ENCODE measurements around the gene MRPL45. TPM values are rescaled to one million over a fixed set of nuclear protein-coding genes. Genes with fewer than 3 reads are reported as not detected.

MRPL45 gene
- total and polyA plus RNA-seq, 10 of the 15 experiments (the other 5 are each of a cell fraction or from before 2014, with no cell fraction given) = 37.5 to 128 (median 59.6) TPM

GRCh38 chr17:38328620-38329019, 31.7 kb downstream of the MRPL45 start:
- H3K4me2 ChIP-seq (ENCODE audit: control insufficient read depth, insufficient read depth) = no peak overlapping the region
- ChIA-PET RAD21 (ENCODE audit: unreplicated experiment) (no interaction called here), CTCF (interaction anchor here (2.1 kb wide), 1 partner anchor 21 kb away, joined by 8 read pairs; no protein-coding TSS in a partner anchor), POLR2A (no interaction called here), SMC1A (ENCODE audit: uncharacterized antibody, unreplicated experiment) (interaction anchor here (1.7 kb wide), 1 partner anchor 21 kb away, joined by 4 read pairs; no protein-coding TSS in a partner anchor)
- WGBS (ENCODE audit: insufficient coverage, insufficient replicate concordance, low lambda C conversion rate, missing lambda C conversion rate) = 25% methylated on average over 7 of the region's 7 CpGs
- no peak overlapping the region for H3K9ac ChIP-seq (ENCODE audit: control insufficient read depth, insufficient read depth, low read length)
- intact Hi-C loops (cut with micrococcal nuclease; ENCODE audit: unreplicated experiment) = no loop called here
- no peak overlapping the region for H3K27ac ChIP-seq (ENCODE audit: control insufficient read depth, insufficient read depth)
- H3K4me1 ChIP-seq (ENCODE audit: control insufficient read depth, insufficient read depth, low read length) = no peaks in the 10 kb centered on the region; the same call in 1 of the 2 replicates
- H4K20me1 ChIP-seq (ENCODE audit: control insufficient read depth, insufficient read depth) = no peaks in the 10 kb centered on the region
- FAIRE-seq (no peak), ATAC-seq (no peak), DNase-seq (ENCODE audit: low read depth, low spot score) (no peak)
- peaks cover 0 to 3% of the 10 kb centered on the region in 2 experiments; a peak in 1 of 4 replicates for H3K36me3 ChIP-seq (ENCODE audit: control insufficient read depth in 2 of 2, insufficient read depth in 2 of 2, low read length in 1 of 2)
- TF ChIP-seq MYC (IDR thresholded peaks at IDR 0.05; ENCODE audit: insufficient read depth, insufficient read length, insufficient replicate concordance, low read length, severe bottlenecking) = no peak
- no peak for TF ChIP-seq E2F8 (IDR thresholded peaks at IDR 0.05; ENCODE audit: low read depth, partially characterized antibody)
- TF ChIP-seq EZH2 (IDR thresholded peaks at IDR 0.05; ENCODE audit: borderline replicate concordance, control insufficient read depth, low read depth, low read length) = no peak
- no peak for TF ChIP-seq CBFB (IDR thresholded peaks at IDR 0.05; ENCODE audit: low read depth)
- TF ChIP-seq DPF2 (IDR thresholded peaks at IDR 0.05) = no peak
- no peak for TF ChIP-seq CTCF (IDR thresholded peaks at IDR 0.05 in 2 of 3, conservative IDR thresholded peaks at IDR 0.05 in 1 of 3; ENCODE audit: control insufficient read depth in 2 of 3, extremely low read depth in 1 of 3, insufficient read depth in 1 of 3, low read depth in 3 of 3, low read length in 3 of 3)
- TF ChIP-seq MEF2B (IDR thresholded peaks at IDR 0.05; ENCODE audit: partially characterized antibody, poor library complexity, severe bottlenecking) = no peak
- no peak for TF ChIP-seq IRF3 (IDR thresholded peaks at IDR 0.05)
- H3K4me3 ChIP-seq = no peak overlapping the region
- no TSS peak for BruUV-seq (replicated peaks)
- in situ Hi-C loops (cut with MboI) = no loop called here
- H3K27me3 ChIP-seq (replicated peaks in 1 of 2; ENCODE audit: control insufficient read depth in 2 of 2, insufficient read depth in 2 of 2, low read length in 1 of 2) = no peaks in the 10 kb centered on the region
- no peaks in the 10 kb centered on the region for H3K9me3 ChIP-seq (replicated peaks; ENCODE audit: control insufficient read depth, insufficient read depth, low read length)
- no peaks in the 10 kb centered on the region for H3K79me2 ChIP-seq (ENCODE audit: control insufficient read depth, insufficient read depth, low read length)
- H2AFZ ChIP-seq (ENCODE audit: control insufficient read depth, low read depth, low read length) = no peak overlapping the region

Data from GM12878 (cell line).